GM21423 (cell line): ENCODE data around the gene BRME1.
A peak's percentile ranks its signal among the peaks of the same experiment; 100 is the strongest.
"Not testable (repeated sequence)": the region's sequence is repeated elsewhere in the genome, so short reads cannot be mapped to it uniquely, and the experiment has no call there.

Experiments
- ATAC-seq: cut with Tn5 transposase; IDR thresholded peaks from one replicate; pipeline ENCODE4 v1.9.1; 2021; ENCODE audit warnings: mild to moderate bottlenecking, moderate library complexity; ENCODE audit not compliant: unreplicated experiment

The BRME1 gene

DNA sequence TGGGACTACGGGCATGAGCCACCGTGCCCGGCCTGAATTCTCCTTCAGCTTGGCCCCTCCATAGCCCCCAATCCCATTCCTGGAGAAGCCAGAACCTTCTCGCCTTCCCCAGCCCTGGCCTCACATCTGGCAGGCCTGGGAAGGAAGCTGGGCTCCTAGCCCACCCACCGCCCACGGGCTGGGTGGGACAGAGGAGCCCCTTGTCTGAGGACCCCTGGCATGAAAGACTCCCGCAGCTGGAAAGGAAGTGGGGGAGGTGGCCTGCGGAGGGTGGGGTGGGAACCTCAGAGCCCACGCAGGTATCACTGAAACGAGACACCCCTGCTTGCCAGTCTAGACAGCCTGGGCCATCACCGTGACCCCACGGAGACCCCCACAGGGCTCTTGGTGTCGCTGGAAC lies 36.6 kb downstream of the BRME1 start:
- ATAC-seq = no peak

DNA sequence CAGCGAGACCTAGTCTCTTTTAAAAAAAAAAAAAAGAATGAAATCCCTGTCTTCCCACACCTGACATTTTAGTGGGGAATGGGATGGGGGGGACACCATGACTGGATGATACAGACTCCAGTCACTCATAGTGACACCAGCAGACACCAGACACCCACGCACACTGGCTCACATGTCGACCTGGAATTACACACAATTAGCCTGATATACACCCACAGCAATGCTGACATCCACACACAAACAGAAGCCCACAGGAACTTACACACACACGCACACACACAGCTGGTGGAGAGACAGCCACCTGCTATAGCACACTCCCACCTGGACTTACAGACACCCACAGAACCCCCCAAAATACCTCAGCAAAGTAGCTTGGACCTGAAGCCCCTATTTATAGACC lies 37.3 kb downstream of the BRME1 start:
- ATAC-seq = no peak

DNA sequence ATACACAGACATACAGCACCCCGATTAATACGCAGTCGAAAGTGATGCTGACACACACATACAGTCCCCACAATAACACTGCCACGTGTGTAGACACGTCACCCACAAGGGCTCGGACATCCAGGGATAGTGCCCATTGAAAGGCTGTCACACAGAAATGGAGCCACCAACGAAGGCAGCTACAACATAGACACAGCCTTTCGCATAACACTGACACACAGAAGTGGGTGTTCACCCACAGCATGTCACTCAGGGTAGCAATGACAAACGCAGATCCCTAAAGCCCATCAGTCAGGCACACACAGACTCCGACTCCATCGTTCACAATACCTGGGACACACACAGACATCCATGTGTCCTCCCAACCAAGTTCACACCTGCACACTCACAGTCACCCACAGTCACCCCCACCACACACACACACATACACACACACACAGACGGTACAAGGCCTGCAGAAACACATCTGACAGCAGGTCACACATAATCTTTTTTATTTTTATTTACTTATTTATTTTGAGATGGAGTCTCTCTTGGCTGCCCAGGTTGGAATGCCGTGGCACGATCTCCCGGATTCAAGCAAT lies 39.4 kb downstream of the BRME1 start:
- ATAC-seq = no peak

DNA sequence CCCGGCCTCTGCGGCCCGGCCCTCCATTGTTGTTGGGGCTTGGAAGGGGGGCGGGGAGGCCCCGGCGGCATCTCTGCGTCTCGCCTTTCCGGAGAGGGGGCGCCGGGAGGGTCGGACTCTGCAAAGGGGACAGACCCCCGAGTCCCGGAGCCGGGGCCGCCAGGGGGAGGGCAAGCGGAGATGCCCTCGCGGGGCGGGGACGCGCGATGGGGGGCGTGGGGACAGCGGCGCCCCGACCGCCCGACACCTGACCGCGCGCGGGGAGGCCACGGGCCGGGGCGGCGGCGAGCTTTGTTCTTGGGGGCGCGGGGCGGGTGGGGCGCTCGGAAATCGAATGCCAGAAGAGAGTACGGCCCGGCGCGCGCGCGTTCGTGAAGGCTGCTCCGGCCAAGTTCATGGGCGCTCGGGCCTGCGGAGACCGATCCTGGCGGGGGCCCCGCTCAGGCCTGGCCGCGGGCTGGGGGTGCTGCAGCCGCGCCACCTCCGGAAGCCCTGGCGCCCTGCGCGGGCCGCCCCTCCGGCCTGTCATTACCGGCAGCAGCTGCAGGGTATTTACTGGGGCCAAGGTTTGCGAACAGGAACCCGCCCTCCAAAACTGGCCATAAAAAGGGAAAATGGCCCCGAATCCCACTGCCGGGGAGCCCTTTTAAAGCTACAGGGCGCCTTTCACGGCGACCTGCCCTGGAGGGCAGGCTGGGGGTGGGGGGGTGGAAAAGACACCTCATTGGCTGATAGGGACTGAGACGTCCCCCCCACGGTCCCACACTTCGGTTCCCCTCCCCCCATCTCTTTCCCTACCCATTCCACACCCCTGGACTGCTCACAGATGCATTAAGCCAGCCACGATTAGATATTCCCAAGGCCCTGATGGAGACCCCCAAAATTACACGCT lies 40.1 kb downstream of the BRME1 start:
- ATAC-seq = no peak

DNA sequence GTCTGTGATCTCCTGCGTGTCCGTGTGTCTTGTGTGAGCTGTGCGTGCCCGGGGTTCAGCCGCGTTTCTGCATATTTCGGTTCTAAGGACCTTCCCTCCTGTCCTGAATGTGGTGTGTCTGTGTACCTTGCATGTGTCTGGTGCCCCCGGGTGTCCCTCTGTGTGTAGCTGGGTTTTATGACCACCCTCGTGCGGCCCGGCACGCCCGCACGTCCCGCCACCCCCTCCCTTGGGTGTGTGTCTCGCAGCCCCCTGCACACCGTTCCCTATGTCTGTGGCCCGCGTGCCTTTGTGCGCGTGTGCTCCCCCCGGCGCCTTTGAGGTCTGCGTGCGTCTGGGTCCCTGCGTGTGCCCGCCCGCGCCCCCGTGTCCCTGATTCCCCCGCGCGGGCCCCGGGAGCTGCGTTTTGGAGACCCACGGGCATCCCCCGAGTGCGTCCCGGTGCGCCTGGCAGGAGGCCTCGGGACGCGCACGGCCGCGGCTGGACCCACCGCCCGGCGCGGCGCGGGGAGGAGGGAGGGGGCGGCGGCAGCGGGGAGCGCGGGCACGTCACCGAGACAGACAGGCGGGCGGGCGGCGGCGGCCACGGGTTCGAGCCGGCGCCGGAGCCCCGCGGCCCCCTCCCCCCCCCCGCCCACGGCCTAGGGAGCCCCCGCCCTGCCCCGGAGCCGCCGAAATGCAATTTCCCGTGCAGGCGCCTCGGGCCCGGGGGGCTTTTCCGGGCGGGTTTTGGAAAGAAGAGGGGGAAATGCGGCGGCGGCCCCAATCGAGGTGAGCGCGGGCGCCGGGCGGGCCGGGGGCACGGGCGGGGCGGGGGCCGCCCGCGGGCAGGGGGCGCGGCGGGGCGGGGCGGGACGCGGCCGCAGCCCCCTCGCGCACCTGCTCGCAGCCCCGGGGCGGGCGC lies 41.0 kb downstream of the BRME1 start:
- ATAC-seq = no peak

DNA sequence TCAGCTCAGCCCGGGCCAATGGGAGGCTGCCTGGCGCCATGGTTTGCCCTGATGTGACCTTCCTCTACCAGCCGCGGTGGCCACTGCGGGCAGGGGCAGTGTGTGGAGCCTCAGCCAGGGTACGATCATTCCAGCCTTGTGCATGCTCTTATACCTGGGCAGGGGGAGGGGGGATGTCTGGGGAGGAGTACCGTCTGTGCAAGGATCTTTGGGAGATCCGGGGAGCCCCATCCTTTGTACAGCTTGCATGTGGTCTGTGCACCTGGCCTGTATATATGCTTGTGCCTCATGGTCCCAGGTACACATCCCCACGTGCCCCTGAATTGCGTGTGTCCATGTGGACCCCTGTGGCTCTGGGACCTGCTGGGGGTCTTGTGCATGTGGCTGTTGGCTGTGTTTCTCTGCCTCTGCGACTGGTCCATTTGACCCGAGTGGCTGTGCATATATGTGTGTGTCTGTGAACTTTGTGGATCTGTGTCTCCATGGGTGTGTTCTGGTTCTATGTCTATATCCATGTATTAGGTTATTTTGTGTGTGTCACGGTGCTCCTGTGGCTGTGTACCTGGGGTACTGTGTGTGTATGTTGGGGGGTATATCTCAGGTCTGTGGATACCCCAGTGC lies 41.8 kb downstream of the BRME1 start:
- ATAC-seq = no peak

DNA sequence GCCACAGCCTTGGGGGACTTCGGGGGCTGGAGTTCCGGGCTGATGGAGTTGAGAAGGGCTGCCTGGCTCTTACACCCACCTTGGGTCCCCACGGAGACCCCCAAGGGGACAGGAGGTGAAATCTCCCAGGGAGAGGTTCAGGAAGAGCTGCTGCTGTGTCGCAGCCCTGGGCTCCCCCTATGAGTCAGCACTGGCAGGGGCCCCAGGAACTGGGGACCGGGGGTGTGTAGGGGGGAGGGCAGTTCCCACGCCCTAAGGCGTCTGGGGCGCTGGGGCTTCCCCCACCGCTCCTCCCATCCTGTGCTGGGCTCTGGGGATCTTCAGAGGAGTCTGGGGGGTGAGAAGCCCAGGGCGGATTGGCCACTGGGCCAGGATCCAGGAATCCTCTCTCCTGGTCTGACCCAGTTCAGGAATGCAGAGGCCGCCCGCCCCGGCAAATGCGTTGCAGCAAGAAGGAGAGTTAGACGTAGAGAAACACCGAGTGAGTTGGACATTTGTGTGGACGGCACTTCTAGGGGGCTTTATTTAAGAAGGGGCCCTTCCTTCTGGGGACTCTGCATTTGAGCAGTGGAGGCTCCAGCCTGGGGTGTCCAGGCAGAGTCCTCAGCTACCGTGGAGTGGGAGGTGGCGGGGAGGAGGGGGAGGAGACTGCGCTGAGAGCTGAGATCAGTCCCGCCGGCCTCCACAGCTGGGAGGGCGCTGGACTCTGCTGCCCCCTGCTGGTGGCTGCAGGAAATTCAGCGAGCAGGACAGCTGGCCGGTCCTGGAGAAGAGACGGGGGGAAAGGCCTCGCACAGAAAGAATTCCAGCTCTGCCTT lies 44.0 kb downstream of the BRME1 start:
- ATAC-seq = peak; percentile 72

DNA sequence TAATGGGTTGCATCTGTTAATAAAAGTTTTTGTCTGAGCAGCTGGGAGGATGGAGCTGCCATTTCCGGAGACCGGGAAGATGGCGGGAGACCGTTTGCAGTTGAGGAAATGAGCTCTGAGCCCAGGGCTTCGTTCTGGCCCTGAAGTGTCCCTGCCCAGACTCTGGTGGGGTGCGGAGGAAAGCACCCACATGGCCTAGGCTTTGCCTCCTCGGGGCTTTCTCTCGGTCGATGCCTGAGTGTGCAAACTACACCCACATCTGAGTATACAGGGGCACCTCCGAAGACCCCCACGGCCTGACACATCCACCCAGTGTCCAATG lies 44.6 kb downstream of the BRME1 start:
- ATAC-seq = peak; percentile 20

DNA sequence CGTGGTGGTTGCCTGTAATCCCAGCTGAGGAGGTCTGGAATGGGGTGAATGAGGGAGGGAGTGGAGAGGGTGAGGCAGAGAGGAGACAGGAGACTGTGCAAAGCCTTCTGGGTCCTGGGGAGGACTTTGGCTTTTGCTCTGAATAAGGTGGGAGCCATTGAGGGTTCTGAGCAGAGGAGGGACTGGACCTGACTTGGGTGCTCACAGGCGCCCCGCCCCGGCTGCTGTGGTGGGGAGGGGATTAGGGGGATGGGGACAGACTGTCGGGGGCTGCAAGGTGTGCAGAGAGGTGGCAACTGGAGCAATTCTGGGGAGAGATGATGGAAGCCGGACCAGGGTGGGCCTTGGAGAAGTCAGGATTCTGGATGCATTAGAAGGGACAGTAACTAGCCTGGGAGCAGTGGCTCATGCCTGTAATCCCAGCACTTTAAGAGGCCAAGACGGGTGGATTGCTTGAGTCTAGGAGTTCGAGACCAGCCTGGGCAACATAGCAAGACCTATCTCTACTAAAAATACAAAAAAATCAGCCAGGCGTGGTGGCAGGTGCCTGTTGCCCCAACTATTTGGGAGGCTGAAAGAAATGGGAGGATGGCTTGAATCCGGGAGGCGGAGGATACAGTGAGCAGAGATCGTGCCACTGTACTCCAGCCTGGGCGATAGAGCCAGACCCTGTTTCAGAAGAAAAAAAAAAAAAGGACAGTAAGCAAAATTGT lies 45.1 kb downstream of the BRME1 start:
- ATAC-seq = no peak

DNA sequence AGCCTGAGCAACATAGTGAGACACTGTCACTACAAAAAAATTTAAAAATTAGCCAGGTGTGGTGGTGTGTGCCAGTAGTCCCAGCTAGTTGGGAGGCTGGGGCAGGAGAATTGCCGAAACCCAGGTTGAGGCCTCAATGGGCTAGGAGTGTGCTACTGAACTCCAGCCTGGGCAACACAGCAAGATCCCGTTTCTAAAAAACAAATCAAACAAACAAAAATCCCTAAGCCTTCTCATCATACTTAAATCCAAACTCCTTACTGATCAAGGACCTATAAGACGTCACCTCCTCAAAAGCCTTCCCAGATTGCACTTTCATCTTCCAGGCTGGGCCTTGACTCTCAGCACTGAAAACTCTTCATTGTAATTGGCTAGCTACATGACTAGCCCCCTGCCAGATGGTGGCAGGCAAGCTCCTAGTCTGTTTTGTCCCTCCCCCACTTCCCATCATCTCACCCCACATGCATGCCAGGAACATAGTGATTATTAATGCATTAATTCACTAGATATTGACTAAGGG lies 46.5 kb downstream of the BRME1 start:
- no peak for ATAC-seq

DNA sequence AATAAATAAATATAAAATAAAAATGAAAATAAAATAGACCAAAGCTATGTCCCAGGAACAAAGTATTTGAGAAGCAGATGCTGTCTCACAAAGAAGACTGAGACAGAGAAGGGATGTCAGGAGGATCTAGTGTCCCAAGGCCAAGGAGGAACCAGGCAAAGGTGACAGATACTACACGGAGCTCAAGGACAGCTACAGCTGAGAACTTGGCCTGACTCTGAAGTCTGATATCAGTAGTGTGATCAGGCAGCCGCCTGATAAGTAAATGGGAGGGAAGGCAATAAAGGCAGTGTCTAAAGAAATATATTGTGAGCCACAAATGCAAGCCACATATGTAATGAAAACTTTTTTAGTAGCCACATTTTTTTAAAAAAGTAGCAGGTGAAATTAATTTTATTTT lies 49.4 kb downstream of the BRME1 start:
- ATAC-seq = no peak

DNA sequence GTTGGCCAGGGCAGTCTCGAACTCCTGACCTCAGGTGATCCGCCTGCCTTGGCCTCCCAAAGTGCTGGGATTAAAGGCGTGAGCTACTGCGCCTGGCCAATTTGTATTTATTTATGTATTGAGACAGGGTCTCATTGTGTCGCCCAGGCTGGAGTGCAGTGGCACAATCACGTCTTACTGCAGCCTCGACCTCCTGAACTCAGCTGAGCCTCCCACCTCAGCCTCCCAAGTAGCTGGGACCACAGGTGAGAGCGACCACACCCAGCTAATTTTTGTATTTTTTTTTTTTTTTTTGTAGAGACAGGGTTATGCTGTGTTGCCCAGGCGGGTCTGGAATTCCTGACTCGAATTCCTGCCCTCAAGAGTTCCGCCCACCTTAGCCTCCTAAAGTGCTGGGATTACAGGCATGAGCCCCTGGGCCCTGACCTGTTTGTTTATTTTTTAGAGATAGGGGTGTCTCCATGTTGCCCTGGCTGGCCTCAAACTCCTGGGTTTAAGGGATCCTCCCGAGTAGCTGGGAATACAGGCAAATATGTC lies 53.7 kb downstream of the BRME1 start:
- not testable (repeated sequence) for ATAC-seq

DNA sequence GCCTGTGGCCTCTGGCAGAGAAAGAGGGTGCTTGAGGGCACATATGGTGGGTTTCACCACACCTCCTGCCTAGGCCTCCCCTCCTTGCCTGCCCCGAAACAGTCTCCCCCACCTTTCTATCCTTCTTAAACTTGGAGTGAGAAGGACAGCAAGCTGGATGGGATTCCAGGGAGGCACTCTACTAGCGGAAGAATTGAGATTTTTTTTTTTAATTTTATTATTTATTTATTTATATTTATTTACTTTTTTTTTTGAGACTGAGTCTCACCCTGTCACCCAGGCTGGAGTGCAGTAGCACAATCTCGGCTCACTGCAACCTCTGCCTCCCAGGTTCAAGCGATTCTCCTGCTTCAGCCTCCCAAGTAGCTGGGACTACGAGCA lies 54.2 kb downstream of the BRME1 start:
- ATAC-seq = not testable (repeated sequence)

DNA sequence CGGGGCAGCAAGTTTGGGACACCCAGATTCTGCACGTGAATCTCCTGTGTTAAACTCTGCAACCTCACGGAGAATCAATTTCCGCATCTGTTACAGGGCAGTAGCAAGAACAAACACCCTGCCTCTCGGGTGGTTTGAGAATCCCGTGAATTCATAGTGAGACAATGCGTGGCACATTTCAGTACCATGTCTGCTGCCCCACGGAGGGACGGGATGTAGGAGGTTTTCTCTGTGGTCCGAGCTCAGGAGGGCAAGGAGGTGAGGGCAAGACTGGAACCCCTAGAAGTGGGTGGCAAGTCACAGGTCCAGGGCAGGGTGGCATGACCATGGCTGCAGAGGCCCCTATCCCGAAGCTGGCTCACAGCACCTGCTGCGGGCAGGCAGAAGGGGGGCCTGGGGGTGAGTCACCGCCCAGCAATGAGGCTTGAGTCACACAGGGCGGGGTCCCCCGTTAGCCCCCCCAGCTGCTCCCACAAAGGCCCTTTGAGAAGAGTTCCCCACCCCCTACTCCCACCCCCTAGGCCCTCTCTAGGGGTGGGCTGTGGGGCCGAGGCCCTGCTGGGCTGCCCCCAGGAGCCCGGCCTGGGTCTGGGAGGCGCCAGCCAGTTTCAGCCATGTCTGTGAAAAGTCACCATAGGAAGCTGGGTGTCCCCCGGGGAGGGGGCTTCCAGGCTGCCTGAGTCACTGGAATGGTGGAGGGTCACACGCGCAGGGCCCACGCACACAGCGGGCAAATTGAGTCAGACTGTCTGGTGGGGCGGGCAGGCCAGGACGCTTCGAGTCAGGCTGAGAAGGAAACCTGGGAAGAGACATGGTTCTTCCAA lies 54.8 kb downstream of the BRME1 start:
- ATAC-seq = no peak

DNA sequence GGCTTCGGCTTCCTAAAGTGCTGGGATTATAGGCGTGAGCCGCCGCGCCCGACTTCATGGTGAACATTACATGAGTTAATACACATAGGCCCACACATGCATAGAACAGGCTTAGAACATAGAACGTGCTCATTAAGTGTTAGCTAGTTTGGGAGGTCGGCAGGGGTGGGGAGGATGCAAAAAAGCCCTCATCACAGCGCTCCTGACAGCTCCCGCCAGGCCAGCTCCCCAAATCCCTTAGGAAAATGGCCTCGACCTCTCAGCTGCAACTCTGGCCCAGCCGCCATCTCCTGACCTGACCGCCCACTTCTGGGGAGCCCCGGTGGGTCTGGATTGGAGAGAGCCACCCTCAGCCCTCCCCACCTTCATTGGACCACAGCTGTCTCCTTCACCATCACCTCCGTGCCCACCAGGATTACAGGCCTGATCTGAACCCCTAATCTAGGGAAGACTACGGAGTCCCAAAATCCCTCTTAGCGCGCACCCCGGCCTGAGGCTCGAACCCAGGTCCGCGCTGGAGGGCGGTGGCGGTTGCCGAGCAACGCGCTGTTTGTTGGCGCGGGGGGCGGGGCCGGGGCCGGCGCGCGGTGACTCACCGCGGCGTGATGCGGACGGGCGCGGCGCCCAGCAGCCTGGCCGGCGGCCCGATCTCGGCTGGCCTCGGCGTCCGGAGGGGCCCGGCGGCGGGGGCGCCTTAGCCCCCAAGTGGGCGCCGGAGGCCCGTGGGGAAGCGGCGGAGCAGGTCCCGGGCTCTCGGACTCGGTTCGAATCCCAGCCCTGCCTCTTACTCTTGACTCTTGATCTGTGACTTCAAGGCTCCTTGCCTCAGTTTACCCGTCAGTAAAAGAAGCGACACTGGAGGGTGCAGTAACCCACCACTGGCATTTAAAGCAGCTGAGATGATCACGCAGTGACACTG lies 55.7 kb downstream of the BRME1 start:
- no peak for ATAC-seq

DNA sequence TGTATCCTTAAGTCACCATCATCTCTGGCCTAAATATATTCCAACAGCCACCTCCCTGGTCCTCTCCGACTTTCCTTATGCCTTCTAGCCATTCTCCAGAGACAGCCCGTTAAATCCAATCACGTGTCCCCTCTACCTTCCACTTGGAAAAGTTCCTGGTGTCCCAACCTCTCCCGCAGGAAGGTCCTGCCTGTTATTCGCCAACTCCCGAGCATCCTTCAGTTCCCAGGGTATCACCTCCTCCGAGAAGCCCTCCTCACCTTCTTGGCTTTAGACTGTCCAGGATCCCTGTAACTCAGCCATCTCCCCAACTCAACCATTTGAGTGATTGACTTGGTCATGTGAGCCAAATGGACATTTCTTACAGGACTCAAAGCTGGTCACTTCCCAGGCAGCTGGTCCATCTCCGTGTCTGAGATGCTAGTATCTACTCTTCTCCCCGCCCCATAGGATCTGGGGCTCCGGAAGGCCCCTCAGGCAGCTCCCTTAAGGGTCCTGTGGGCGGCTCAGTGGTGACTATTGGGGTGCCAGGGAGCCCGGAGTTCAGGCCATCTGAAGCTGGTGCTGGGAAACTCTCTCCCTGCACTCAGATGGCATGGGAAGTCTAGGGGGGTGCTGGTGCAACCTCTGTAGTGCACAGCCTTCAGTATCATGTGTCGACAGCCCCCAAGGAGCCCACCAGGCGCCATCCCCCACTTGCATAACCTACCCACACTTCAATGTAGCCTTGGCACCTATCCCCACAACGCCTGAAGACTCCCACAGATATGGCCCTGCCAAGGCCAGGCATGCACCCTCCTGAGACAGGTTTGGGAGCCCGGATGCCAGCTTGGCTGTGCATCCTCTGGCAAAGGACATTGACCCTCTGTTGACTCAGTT lies 56.9 kb downstream of the BRME1 start:
- no peak for ATAC-seq

DNA sequence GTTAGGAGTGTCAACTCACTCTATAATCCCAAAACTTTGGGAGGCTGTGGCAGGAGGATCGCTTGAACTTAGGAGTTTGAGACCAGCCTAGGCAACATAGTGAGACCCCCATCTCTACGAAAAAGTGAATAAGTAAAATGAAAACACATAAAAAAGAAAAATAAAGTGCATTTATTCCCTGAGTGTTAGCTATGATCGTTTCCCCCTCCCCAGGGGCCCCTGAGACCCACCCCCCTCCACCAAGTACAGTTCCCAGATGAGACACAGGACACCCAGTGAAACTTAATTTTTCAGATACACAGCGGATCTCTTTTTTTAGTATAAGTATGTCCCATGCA lies 57.6 kb downstream of the BRME1 start:
- no peak for ATAC-seq
